CD4-positive, CD25-positive, alpha-beta regulatory T cell (primary cell): ENCODE measurements around the gene IREB2. TPM values are rescaled to one million over a fixed set of nuclear protein-coding genes. Genes with fewer than 3 reads are reported as not detected.

Experiments used
- polyA plus RNA-seq, 4 donors: library from polyadenylated mRNA; unstranded; fragments of 300-500 nt; fragmentation: Illumina TruSeq; gene quantifications; one replicate each; pipeline ENCODE4 v1.2.3, GENCODE V29; 2021
- total RNA-seq: library from RNA; stranded (reverse); gene quantifications from one replicate; pipeline ENCODE4 v1.2.3, GENCODE V29; 2022

The IREB2 gene
- total and polyA plus RNA-seq, 5 donors from 2014 or later: 16.3 to 58.3 (median 18.7) TPM

Other genes starting within 250 kb of the IREB2 start
- gene ACSBG1, start 203.7 kb upstream of the IREB2 start, total RNA-seq: 0.25 TPM
- gene ACSBG1, start 203.7 kb upstream of the IREB2 start, polyA plus RNA-seq: under 1 TPM in 1 of 4 donors, not detected in 3; 0.06 TPM
- gene DNAJA4, start 173.7 kb upstream of the IREB2 start, total RNA-seq: 33.2 TPM
- 10 to 100 TPM in 1 of 4 donors, 1 to 10 TPM in 3; 9.5 to 11.6 (median 9.9) TPM for gene DNAJA4, start 173.7 kb upstream of the IREB2 start, polyA plus RNA-seq
- 25.0 TPM for gene SKIC8, start 138.6 kb upstream of the IREB2 start, total RNA-seq
- gene SKIC8, start 138.6 kb upstream of the IREB2 start, polyA plus RNA-seq: 10 to 100 TPM; 86.2 to 97.4 (median 91.1) TPM
- not detected for gene CRABP1, start 97.9 kb upstream of the IREB2 start, total RNA-seq
- not detected for gene CRABP1, start 97.9 kb upstream of the IREB2 start, polyA plus RNA-seq
- 1.6 TPM for gene HYKK, start 69.4 kb downstream of the IREB2 start, total RNA-seq
- 1 to 10 TPM; 2.6 to 4.1 (median 3.3) TPM for gene HYKK, start 69.4 kb downstream of the IREB2 start, polyA plus RNA-seq
- gene PSMA4, start 102.2 kb downstream of the IREB2 start, total RNA-seq: 102 TPM
- gene PSMA4, start 102.2 kb downstream of the IREB2 start, polyA plus RNA-seq: 100 to 1,000 TPM; 249 to 331 (median 291) TPM
- gene CHRNA5, start 127.3 kb downstream of the IREB2 start, total RNA-seq: 0.94 TPM
- 1 to 10 TPM in 1 of 4 donors, under 1 TPM in 2, not detected in 1; 0.08 to 2.0 (median 0.29) TPM for gene CHRNA5, start 127.3 kb downstream of the IREB2 start, polyA plus RNA-seq
- gene CHRNA3, start 182.8 kb downstream of the IREB2 start, total RNA-seq: not detected
- gene CHRNA3, start 182.8 kb downstream of the IREB2 start, polyA plus RNA-seq: under 1 TPM in 2 of 4 donors, not detected in 2; 0.13 to 0.52 TPM
- not detected for gene CHRNB4, start 203.0 kb downstream of the IREB2 start, total RNA-seq
- gene CHRNB4, start 203.0 kb downstream of the IREB2 start, polyA plus RNA-seq: not detected